ENCODE results near the gene IGDCC3.

IGDCC3 gene

DNA sequence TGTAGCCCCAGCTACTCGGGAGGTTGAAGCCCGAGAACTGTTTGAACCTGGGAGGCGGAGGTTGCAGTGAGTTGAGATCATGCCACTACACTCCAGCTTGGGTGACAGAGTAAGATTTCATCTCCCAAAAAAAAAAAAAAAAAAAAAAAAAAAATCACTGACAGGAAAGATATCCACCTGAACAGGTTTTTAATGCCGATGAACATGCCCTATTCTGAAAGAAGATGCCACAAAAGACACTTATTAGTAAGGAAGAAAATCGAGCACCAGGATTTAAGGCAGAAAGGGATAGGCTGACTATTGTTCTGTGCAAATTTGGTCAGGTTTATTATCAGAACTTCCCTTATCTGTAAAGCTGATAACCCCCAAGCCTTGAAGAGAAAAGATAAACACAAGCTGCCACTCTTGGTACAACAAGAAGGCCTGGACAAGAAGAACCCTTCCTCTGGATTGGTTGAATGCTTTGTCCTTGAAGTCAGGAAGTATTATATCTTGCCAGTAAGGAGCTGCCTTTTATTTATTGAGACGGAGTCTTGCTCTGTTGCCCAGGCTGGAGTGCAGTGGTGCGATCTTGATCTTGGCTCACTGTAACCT, 88.4 kb downstream of the IGDCC3 start:
- TF ChIP-seq, protein P1, sequence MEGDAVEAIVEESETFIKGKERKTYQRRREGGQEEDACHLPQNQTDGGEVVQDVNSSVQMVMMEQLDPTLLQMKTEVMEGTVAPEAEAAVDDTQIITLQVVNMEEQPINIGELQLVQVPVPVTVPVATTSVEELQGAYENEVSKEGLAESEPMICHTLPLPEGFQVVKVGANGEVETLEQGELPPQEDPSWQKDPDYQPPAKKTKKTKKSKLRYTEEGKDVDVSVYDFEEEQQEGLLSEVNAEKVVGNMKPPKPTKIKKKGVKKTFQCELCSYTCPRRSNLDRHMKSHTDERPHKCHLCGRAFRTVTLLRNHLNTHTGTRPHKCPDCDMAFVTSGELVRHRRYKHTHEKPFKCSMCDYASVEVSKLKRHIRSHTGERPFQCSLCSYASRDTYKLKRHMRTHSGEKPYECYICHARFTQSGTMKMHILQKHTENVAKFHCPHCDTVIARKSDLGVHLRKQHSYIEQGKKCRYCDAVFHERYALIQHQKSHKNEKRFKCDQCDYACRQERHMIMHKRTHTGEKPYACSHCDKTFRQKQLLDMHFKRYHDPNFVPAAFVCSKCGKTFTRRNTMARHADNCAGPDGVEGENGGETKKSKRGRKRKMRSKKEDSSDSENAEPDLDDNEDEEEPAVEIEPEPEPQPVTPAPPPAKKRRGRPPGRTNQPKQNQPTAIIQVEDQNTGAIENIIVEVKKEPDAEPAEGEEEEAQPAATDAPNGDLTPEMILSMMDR (IDR thresholded peaks at IDR 0.05): no peak

DNA sequence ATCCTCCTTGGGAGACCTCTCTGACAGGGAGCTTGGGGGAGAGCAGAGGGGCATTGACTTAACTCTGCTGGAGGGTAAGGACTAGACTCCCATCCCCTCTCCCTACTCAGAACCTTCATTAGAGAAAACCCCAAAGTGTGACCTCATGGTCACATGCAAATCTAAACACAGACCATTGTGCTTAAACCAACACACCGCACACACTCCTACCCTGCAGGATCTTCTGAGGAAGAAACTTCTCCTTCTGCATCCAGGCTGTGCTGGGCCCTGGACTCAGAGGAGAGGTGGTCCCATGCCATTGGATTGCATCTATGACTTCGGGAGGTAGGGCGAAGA, 90.3 kb downstream of the IGDCC3 start:
- TF ChIP-seq, protein P1 (IDR thresholded peaks at IDR 0.05): no peak

DNA sequence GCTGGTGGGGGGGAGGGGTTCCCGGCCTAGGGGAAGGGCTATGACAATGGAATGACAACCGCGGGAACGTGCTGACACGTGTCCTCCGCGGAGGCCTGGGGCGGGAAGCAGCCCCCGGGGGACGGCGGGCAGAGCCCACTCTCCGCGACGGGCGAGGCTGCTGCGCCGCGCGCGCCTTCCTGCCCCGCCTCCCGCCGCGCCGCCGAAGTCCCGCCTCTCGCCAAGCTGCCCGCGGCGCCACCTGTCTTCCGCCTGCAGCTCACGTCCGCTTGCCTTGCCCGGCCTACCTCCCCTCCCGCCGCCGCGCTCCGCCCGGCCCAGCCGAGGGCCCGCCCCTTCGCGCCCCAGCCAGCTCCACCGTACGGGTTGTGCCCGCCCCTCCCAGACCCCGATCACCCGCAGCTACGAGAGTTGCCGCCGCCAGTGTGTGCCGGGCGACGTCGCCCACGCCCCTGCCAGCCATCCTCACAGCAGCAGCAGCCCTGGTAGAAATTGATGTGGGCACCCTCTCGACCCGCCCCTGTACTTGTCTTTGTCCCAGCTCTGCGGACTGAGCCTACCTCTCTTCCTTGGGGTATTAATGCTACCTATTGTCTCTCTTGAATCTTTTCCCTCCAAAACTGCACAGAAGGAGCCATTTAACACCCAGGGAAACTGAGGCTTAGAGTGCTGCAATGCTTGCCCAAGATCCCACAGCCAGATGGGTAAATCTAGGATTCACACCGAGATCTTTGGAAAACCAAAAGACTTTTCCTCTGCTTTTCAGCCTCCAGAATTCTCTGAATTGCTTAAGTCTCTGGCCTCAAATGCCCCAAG, 90.9 kb downstream of the IGDCC3 start, which contains the start of gene PARP16:
TSS of gene PARP16 (minus strand) at position 180 of the 816 bp plus-strand sequence. CDS start 457 bp downstream, outside the sequence.
- TF ChIP-seq, protein P1 (IDR thresholded peaks at IDR 0.05): peak; percentile 30; the same call in 1 of the 2 replicates

DNA sequence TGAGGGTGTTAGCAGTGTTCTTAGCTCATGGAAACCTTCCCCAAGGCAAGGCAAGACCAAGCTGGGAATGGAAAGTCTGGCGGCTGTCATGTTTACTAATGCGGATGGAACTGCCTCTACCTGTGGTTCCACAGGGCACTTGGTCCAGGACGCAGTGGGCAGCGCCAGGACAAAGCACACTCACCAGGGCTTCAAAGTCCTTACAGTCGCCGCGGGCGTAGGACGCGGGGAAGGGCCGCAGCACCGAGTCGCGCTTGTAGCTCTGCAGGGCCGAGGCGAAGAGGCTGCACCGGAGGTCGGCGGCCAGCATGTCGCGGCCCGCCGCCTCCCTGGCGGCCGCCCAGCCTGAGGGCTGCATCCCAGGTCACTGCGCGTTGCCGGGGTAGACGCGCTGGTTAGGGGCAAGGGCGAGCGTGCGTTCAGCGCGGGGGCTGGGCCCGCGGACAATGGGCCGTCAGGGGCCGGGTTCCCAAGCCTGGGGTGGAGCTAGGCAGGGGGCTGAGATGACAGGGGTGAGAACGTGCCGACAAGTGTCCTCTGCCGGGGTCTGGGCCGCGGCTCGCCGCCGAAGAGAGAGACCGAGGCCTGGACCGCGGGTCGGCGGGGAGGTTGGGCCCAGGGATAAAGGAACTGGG, 91.6 kb downstream of the IGDCC3 start:
- TF ChIP-seq, protein P1 (IDR thresholded peaks at IDR 0.05): no peak

DNA sequence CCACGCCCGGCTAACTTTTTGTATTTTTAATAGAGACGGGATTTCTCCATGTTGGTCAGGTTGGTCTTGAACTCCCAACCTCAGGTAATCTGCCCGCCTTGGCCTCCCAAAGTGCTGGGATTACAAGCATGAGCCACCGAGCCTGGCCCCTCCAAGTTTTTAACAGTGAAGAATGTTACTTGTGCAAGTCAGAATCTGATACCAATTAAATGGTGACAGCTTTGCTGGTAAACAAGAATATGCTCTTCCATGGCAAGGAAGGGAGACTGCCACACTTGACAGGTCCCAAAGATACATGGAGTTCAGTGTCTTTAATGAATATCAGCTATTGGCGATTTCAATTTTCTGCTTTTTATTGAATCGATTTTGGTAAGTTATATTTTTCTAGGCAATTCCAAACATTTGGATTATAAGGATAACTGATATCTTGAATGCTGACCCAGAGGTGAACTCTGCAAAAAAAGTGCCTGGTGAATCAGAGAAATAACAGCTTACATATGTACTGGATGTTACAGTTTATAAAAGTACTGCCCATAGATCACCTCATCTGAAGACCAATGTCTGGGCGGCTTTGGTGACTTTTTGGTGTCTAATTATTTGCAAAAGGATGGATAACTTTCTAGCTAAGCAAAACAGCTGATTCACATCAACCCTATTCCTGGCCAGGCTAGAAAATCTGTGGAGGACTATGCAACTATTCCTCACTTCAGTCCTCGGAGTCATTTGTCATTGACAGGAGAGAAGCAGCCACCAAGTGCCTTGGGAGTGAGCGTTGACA, 92.3 kb downstream of the IGDCC3 start:
- TF ChIP-seq, protein P1 (IDR thresholded peaks at IDR 0.05): no peak

DNA sequence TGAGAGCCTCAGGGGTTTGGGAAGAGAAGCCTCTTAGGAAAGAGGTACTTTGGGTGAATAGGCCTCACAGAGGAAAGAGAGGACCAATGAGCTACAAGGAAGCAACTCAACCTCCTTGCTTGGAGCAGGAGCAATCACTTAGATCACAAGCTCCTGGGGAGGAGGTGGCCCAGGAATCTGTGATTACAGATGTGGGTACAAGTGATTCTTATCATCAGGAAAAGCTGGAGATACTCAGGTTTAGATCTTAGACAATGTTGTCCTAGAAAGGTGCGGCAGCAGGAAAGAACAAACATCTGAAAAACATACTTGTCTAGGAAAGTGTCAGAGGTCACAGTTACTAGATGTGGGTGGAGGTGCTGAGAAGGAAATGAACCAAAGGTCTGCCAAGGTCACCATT, 99.3 kb downstream of the IGDCC3 start:
- TF ChIP-seq, protein P1 (IDR thresholded peaks at IDR 0.05): no peak
